HEK293 (cell line): ENCODE measurements around the gene DDOST.
A peak's percentile ranks its signal among the peaks of the same experiment; 100 is the strongest.

Source experiments
- CTCF ChIA-PET: fragments of 350-600 bp; formaldehyde crosslinking; extraction: SDS; loops from one replicate; lab custom pipeline; 2021; ENCODE audit warnings: antibody characterized with exemption; lab: Yijun Ruan, JAX
- POLR2A ChIA-PET: fragments of 300-600 bp; formaldehyde crosslinking; extraction: SDS; loops from one replicate; lab custom pipeline; 2020; ENCODE audit warnings: antibody characterized with exemption, inconsistent platforms; lab: Yijun Ruan, JAX
- H3K27ac ChIP-seq: fragments of 200-500 bp; sonication (Bioruptor generic); 2 replicates; pipeline ENCODE4 v1.5.1; 2014; ENCODE audit warnings: low read depth, low read length, control low read depth, inconsistent platforms; ENCODE audit errors: extremely low read depth
- H3K36me3 ChIP-seq, 2 experiments: fragments of 200-500 bp in 1 of 2; sonication (Bioruptor generic) in 1 of 2; 1 replicate in 1 of 2; 2 replicates in 1 of 2; pipeline ENCODE4 v1.5.1; 2014 to 2017; ENCODE audit warnings: inconsistent platforms in 2 of 2, low read length in 2 of 2; ENCODE audit not compliant: control insufficient read depth in 2 of 2, insufficient read depth in 1 of 2
- H3K4me1 ChIP-seq: fragments of 200-500 bp; sonication (Bioruptor generic); 2 replicates; pipeline ENCODE4 v1.5.1; 2014; ENCODE audit warnings: mild to moderate bottlenecking, low read length, inconsistent platforms; ENCODE audit not compliant: control insufficient read depth, insufficient read depth
- H3K4me3 ChIP-seq: 2 replicates; pipeline ENCODE4 v1.5.1; 2011; ENCODE audit warnings: low read depth, mild to moderate bottlenecking, control low read depth, low read length, moderate library complexity
- H3K9me3 ChIP-seq: fragments of 200-500 bp; sonication (Bioruptor generic); 2 replicates; pipeline ENCODE4 v1.5.1; 2014; ENCODE audit warnings: low read depth, low read length, inconsistent platforms; ENCODE audit not compliant: control insufficient read depth, insufficient read depth
- KLF7 ChIP-seq: fragments of 450-650 bp; formaldehyde crosslinking; IDR thresholded peaks from 2 replicates; pipeline ENCODE4 v1.5.1; 2016; ENCODE audit warnings: missing biosample characterization, missing genetic modification characterization, borderline replicate concordance
- SP2 ChIP-seq: fragments of 450-650 bp; formaldehyde crosslinking; IDR thresholded peaks from 2 replicates; pipeline ENCODE4 v1.5.1; 2016; ENCODE audit warnings: missing biosample characterization, missing genetic modification characterization
- YY2 ChIP-seq: fragments of 450-650 bp; formaldehyde crosslinking; IDR thresholded peaks from 2 replicates; pipeline ENCODE4 v1.5.1; 2016; ENCODE audit warnings: missing biosample characterization, missing genetic modification characterization
- ZBTB48 ChIP-seq: fragments of 450-650 bp; formaldehyde crosslinking; IDR thresholded peaks from 2 replicates; pipeline ENCODE4 v1.5.1; 2016; ENCODE audit warnings: missing biosample characterization, missing genetic modification characterization
- ZNF132 ChIP-seq: fragments of 450-650 bp; formaldehyde crosslinking; IDR thresholded peaks from 2 replicates; pipeline ENCODE4 v1.5.1; 2017; ENCODE audit warnings: missing biosample characterization, missing genetic modification characterization, borderline replicate concordance
- ZNF155 ChIP-seq: fragments of 450-650 bp; formaldehyde crosslinking; IDR thresholded peaks from 2 replicates; pipeline ENCODE4 v1.5.1; 2016; ENCODE audit warnings: missing biosample characterization, missing genetic modification characterization
- ZNF157 ChIP-seq: fragments of 450-650 bp; formaldehyde crosslinking; IDR thresholded peaks from 2 replicates; pipeline ENCODE4 v1.5.1; 2016; ENCODE audit warnings: missing biosample characterization, missing genetic modification characterization
- ZNF19 ChIP-seq: fragments of 450-650 bp; formaldehyde crosslinking; IDR thresholded peaks from 2 replicates; pipeline ENCODE4; 2016; ENCODE audit warnings: missing biosample characterization, missing genetic modification characterization, low read depth
- ZNF221 ChIP-seq: fragments of 450-650 bp; formaldehyde crosslinking; IDR thresholded peaks from 2 replicates; pipeline ENCODE4 v1.5.1; 2017; ENCODE audit warnings: missing biosample characterization, missing genetic modification characterization, borderline replicate concordance
- ZNF23 ChIP-seq: fragments of 450-650 bp; formaldehyde crosslinking; IDR thresholded peaks from 2 replicates; pipeline ENCODE4 v1.5.1; 2016; ENCODE audit warnings: missing biosample characterization, missing genetic modification characterization, borderline replicate concordance
- ZNF341 ChIP-seq: fragments of 450-650 bp; formaldehyde crosslinking; IDR thresholded peaks from 2 replicates; pipeline ENCODE4; 2016; ENCODE audit warnings: low read depth, missing biosample characterization, missing genetic modification characterization
- ZNF350 ChIP-seq: fragments of 450-650 bp; formaldehyde crosslinking; IDR thresholded peaks from 2 replicates; pipeline ENCODE4 v1.5.0; 2017; ENCODE audit warnings: missing biosample characterization, mild to moderate bottlenecking, missing genetic modification characterization
- ZNF354C ChIP-seq: fragments of 450-650 bp; formaldehyde crosslinking; IDR thresholded peaks from 2 replicates; pipeline ENCODE4 v1.5.1; 2016; ENCODE audit warnings: missing biosample characterization, missing genetic modification characterization, low read depth, borderline replicate concordance
- ZNF394 ChIP-seq: fragments of 450-650 bp; formaldehyde crosslinking; IDR thresholded peaks from 2 replicates; pipeline ENCODE4 v1.5.1; 2016; ENCODE audit warnings: missing biosample characterization, missing genetic modification characterization, mild to moderate bottlenecking, moderate library complexity, borderline replicate concordance
- ZNF398 ChIP-seq: fragments of 450-650 bp; formaldehyde crosslinking; IDR thresholded peaks from 2 replicates; pipeline ENCODE4 v1.5.1; 2017; ENCODE audit warnings: missing biosample characterization, missing genetic modification characterization
- ZNF416 ChIP-seq: fragments of 450-650 bp; formaldehyde crosslinking; IDR thresholded peaks from 2 replicates; pipeline ENCODE4 v1.5.1; 2016; ENCODE audit warnings: missing biosample characterization, missing genetic modification characterization
- ZNF488 ChIP-seq: fragments of 450-650 bp; formaldehyde crosslinking; IDR thresholded peaks from 2 replicates; pipeline ENCODE4 v1.5.1; 2016; ENCODE audit warnings: missing biosample characterization, missing genetic modification characterization
- ZNF571 ChIP-seq: fragments of 450-650 bp; formaldehyde crosslinking; IDR thresholded peaks from 2 replicates; pipeline ENCODE4 v1.5.0; 2017; ENCODE audit warnings: missing biosample characterization, missing genetic modification characterization
- ZNF585B ChIP-seq: fragments of 450-650 bp; formaldehyde crosslinking; IDR thresholded peaks from 2 replicates; pipeline ENCODE4 v1.5.1; 2016; ENCODE audit warnings: missing biosample characterization, missing genetic modification characterization
- ZNF623 ChIP-seq: fragments of 450-650 bp; formaldehyde crosslinking; IDR thresholded peaks from 2 replicates; pipeline ENCODE4 v1.5.1; 2016; ENCODE audit warnings: missing biosample characterization, missing genetic modification characterization
- ZNF629 ChIP-seq: fragments of 450-650 bp; formaldehyde crosslinking; IDR thresholded peaks from 2 replicates; pipeline ENCODE4 v1.5.1; 2017; ENCODE audit warnings: missing biosample characterization, missing genetic modification characterization
- ZSCAN30 ChIP-seq: fragments of 450-650 bp; IDR thresholded peaks from 2 replicates; pipeline ENCODE4 v1.5.1; 2018; ENCODE audit warnings: missing biosample characterization, mild to moderate bottlenecking, missing genetic modification characterization, moderate library complexity
- ZSCAN4 ChIP-seq: fragments of 450-650 bp; formaldehyde crosslinking; IDR thresholded peaks from 2 replicates; pipeline ENCODE4 v1.5.1; 2017; ENCODE audit warnings: missing biosample characterization, missing genetic modification characterization

Gene DDOST

GRCh38 chr1:20670936-20671335, 9.8 kb upstream of the DDOST start (continued):
- TF ChIP-seq ZNF488 (tag by site-specific recombination) (no peak), ZNF19 (tag by site-specific recombination) (no peak), ZBTB48 (tag by site-specific recombination) (no peak), ZNF341 (tag by site-specific recombination) (no peak), ZNF221 (tag by site-specific recombination) (no peak), ZNF623 (tag by site-specific recombination) (no peak)

- Histone ChIP-seq H3K36me3 (peaks cover 0 to 7% of the 10 kb centered on the region in 2 experiments; a peak in 1 of 3 replicates), H3K4me1 (no peaks in the 10 kb centered on the region), H3K4me3 (no peak overlapping the region), H3K9me3 (no peaks in the 10 kb centered on the region), H3K27ac (no peak overlapping the region)
- TF ChIP-seq ZNF23 (tag by site-specific recombination) (no peak), ZNF132 (no peak), ZSCAN4 (tag by site-specific recombination) (no peak), ZNF354C (tag by site-specific recombination) (no peak), ZNF571 (no peak), ZNF585B (no peak), ZNF416 (tag by site-specific recombination) (no peak), ZNF394 (tag by site-specific recombination) (no peak), KLF7 (tag by site-specific recombination) (no peak), ZNF398 (tag by site-specific recombination) (no peak), ZSCAN30 (no peak), ZNF157 (tag by site-specific recombination) (no peak), ZNF155 (tag by site-specific recombination) (no peak), ZNF350 (tag by site-specific recombination) (no peak), ZNF629 (tag by site-specific recombination) (no peak)
- ChIA-PET CTCF (interaction anchor here (2.7 kb wide), 1 partner anchor 35 kb away, joined by 10 read pairs; the partner anchor contains the start of gene PINK1), POLR2A (no interaction called here)
Observed at GRCh38 chr1:20668581-20668980, 7.4 kb upstream of the DDOST start.

- H3K27ac ChIP-seq = no peak overlapping the region
- CTCF ChIA-PET = interaction anchor here (0.8 to 2.7 kb wide), 2 partner anchors 33 to 528 kb away, joined by 3 to 10 read pairs; partner anchors contain the start of gene PINK1
- H3K4me1 ChIP-seq = no peaks in the 10 kb centered on the region
- no peak for TF ChIP-seq ZBTB48 (tag by site-specific recombination)
- TF ChIP-seq YY2 = no peak
- TF ChIP-seq SP2 (tag by site-specific recombination) = 0 out of 2 replicates have a peak, but pooled peaks have one; percentile 21
- H3K4me3 ChIP-seq = no peak overlapping the region
- peaks cover 0 to 3% of the 10 kb centered on the region in 2 experiments; a peak in 1 of 3 replicates for H3K36me3 ChIP-seq
- POLR2A ChIA-PET = interaction anchor here (0.9 to 1.9 kb wide), 2 partner anchors 33 to 120 kb away, joined by 4 to 5 read pairs; partner anchors contain the start of gene HP1BP3
- H3K9me3 ChIP-seq = no peaks in the 10 kb centered on the region
Observed at GRCh38 chr1:20666804-20667203, 5.6 kb upstream of the DDOST start.
